ENCODE measurements around the gene MYL2.

DNA sequence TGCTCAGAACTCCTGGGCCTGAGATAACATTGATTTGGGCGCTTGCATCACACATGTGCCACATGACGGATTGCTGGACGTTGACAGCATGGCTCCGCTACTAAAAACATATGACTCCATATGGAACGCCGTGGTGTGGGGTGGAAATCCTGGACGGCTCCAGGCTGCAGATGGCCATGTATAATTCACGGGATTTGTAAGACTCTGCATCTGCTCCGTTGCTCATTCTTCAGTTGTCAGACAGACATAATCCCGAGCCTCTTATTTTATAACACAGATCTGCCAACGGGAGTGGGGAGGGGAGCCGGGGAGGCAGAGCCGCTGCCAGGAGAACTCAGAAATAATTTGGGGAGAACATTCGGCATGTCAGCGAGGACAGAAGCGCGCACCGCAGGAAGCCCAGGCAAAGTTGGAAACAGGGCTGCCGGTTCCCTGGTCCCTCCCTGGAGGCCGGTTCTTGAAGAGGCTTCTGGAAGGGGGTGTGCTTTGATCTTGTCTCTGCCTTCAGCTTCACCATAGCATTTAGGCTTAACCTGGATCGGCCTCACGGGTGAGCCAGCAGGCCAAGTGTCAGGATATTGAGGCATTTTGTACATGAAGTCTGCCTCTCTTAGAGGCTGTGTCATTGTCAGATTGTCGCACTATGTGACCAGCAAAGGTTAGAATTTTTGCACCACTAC, 45.8 kb upstream of the MYL2 start:
- TF ChIP-seq, protein P1, sequence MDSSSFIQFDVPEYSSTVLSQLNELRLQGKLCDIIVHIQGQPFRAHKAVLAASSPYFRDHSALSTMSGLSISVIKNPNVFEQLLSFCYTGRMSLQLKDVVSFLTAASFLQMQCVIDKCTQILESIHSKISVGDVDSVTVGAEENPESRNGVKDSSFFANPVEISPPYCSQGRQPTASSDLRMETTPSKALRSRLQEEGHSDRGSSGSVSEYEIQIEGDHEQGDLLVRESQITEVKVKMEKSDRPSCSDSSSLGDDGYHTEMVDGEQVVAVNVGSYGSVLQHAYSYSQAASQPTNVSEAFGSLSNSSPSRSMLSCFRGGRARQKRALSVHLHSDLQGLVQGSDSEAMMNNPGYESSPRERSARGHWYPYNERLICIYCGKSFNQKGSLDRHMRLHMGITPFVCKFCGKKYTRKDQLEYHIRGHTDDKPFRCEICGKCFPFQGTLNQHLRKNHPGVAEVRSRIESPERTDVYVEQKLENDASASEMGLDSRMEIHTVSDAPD (CRISPR knock-in tag; IDR thresholded peaks at IDR 0.05): no peak
- TF ChIP-seq, protein P2, sequence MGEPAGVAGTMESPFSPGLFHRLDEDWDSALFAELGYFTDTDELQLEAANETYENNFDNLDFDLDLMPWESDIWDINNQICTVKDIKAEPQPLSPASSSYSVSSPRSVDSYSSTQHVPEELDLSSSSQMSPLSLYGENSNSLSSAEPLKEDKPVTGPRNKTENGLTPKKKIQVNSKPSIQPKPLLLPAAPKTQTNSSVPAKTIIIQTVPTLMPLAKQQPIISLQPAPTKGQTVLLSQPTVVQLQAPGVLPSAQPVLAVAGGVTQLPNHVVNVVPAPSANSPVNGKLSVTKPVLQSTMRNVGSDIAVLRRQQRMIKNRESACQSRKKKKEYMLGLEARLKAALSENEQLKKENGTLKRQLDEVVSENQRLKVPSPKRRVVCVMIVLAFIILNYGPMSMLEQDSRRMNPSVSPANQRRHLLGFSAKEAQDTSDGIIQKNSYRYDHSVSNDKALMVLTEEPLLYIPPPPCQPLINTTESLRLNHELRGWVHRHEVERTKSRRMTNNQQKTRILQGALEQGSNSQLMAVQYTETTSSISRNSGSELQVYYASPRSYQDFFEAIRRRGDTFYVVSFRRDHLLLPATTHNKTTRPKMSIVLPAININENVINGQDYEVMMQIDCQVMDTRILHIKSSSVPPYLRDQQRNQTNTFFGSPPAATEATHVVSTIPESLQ (CRISPR knock-in tag; IDR thresholded peaks at IDR 0.05): no peak
- no peak for TF ChIP-seq IRF2 (CRISPR knock-in tag; IDR thresholded peaks at IDR 0.05)
